Measurements from ENCODE around the gene CD300C.
"Not testable (repeated sequence)": the region's sequence is repeated elsewhere in the genome, so short reads cannot be mapped to it uniquely, and the experiment has no call there.

CD300C gene

DNA sequence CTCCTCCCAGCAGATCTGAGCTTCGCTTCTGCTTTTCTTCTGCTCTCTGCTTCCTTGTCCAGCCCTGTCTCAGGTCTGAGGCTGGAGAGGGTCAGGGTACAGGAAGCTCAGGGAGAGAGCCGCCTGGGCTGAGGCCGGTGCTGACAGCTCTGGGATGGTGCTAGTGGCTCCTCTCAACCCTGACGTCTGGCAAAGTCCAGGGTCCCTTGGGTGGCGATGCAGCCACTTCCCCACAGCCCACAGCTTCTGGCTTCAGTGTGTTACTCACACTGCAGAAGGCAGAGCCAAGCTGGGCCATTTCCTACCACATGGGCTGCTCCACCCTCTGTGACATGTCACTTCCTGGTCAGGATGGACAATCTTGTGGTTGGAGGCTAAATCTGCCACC, at the start of gene CD300C:
CD300C (minus strand) TSS at position 273 of the 388 bp plus-strand sequence. CDS start 333 bp downstream, outside the sequence.
- DNase-seq, result no peak

DNA sequence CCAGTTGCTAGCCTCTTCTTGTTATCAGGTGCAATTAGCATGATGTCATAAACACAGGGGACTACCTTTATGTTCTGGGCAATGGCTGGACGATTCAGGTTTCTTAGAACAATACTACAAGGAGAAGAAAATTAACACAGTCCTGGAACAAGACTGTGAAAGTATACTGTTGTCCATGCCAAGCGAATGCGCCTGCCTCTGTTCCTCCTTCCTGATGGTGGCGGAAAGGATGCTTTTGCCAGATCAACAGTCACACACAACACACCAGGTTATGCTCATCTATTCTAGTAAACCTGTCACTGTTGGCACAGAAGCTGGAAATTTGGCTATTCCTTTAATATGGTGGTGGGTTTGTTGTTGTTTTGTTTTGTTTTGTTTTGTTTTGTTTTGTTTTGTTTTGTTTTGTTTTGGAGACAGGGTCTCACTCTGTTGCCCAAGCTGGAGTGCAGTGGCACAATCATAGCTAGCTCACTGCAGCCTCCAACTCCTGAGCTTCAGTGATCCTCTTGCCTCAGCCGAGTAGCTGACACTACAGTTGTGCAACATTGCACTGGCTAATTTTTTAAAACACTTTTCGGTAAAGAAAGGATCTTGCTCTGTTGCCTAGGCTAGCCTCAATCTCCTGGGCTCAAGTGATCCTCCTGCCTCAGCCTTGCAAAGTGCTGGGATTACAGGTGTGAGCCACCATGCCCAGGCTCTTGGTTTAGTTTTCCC, 49.3 kb upstream of the CD300C start:
- DNase-seq, result no peak

GRCh38 chr17:74592087-74592990, 46.4 kb upstream of the CD300C start, which contains the start of gene CD300LD:
CD300LD (minus strand) TSS chr17:74592283; CDS start chr17:74592202, 81 bp downstream.
- DNase-seq, result no peak

DNA sequence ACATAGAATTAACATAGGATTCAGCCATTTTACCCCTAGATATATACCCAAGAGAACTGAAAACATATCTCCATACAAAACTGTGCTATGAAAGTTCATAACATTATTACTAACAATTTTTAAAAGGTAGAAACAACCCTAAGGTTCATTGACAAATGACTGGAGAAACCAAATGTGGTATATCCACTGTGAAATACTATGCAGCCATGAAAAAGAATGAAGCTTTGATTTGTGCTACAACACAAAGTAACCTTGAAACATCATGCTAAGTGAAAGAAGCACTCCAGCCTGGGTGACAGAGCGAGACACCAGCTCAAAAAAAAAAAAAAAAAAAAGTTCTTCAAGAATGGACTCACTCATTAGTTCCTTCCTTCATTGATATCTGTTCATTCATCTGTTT, 45.6 kb upstream of the CD300C start:
- DNase-seq, result no peak

DNA sequence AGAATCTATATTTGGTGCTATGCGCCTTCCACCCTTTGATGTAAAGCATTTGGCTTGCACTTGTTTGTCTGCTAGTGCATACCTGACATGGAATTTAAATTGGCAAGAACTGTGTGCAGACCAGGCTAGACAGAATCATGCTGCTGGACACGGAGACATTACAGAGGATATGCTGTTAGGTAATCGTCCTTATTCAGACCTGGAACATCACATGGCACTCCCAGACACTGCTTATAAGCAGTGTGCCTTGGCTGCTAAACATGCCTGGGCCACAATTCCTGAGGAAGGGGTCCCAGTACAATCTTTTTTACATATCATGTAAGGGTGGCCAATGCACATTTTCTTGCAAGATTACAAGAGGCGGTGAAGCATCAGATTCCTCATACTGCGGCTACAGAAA, 39.8 kb upstream of the CD300C start:
- DNase-seq, result no peak

DNA sequence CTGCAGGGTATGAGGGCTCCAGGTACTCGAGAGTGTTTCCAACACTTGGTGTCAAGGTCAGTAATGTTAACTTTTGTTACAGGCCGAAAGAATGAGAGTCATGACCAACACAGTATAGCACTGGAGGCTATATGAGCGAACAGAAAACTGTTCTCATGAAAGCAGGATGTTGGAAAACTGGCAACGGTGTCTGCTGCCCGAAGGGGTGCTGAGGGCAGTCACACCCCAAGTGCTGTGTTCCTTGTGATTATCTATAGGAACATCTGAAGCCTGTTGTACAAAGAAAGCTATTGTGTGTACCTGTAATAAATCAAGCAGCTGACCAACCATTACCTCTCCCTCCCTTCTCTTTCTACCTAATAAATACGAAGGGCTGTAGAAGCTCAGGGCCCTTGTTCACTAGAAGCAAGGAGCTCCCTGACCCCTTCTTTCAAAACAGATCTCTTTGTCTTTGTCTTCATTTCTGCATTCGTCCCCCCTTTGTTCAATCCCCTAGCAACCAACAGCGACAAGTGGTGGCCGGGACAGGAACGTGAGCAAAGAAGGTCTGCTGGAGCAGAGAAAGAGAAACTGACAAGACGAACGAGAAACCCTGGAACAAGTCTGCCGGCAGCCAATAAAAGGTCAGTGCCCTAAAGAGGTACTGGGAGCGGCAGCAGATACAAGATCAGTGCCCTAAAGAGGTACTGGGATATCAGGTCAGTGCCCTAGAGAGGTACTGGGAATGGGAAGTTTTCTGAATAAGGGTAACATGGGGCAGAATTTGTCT, 38.6 kb upstream of the CD300C start:
- DNase-seq, result no peak

- DNase-seq, result no peak
These were observed 36.7 kb upstream of the CD300C start for GRCh38 chr17:74582633-74583032.

DNA sequence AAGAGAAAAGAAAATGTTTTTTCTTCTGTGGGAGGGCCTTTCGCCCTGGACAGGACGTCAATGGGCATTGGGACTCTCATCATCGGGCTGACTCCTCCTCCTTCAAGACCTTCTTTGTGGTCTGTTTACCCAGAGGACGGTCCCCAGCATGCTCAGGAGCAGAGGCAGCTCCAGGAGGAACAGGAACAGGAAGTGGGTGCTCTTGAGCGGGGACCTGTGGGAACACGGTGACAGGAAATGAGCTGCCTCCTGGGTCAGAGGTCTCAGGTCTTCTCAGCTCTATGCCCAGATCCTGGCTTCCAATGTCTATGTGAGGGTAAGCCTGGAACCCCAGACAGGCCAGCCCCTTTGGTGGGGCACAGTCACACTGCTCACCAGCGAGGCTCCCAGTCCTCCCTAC, 34.0 kb upstream of the CD300C start:
- no peak for DNase-seq

GRCh38 chr17:74578979-74579378, 33.1 kb upstream of the CD300C start:
- DNase-seq, result no peak

DNA sequence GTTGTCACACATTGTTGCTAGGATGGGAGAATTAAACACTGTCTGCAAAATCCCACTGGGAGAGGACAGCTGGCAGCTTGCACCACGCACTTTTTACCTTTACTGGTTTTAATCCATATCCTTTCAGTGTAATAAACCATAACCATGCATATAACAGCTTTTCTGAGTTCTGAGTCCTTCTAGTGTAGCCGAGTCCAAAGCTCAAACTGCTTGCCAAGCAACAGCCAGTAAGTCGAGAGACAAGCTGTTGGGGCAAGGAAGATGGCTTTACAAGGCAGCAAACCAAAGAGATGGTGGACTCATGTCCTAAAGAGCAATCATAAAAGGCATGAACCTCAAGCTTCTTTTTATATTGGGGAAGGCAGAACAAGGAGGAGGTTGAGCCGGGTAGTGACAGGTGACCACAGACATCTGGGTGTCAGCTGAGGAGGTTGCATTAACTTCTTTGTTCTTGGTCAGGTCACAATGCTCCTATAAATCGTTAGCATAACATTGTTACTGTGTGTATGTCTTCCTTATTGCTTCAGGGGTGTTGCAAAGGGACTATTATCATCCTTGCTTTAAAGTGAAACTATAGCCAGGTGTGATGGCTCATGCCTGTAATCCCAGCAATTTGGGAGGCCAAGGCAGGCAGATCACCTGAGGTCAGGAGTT, 28.7 kb upstream of the CD300C start:
- no peak for DNase-seq

GRCh38 chr17:74573635-74574034, 27.7 kb upstream of the CD300C start:
- DNase-seq, result not testable (repeated sequence)

DNA sequence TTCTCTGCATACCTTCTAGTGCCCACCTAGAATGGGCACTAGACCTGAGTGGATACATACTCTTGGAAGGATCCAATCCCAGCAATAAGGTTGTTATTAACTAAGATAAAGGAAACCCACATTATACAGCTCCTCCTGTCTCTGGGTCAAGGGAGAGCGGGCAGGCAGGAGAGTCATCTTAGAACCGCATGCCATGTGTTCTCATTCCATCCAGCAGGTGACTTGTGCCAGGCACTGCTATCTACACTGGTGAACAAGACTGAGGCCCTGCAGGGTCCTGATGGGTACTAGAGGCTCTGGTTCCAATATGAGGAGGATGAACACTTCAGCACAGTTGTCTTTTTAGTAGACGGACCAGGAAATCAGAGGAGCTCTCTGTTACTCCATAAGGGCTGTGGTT, 27.3 kb upstream of the CD300C start:
- no peak for DNase-seq

GRCh38 chr17:74571621-74572270, 25.8 kb upstream of the CD300C start:
- no peak for DNase-seq

GRCh38 chr17:74569020-74570003, 23.4 kb upstream of the CD300C start:
- DNase-seq, result peak; percentile 32

GRCh38 chr17:74568106-74568873, 22.4 kb upstream of the CD300C start:
- DNase-seq, result no peak

DNA sequence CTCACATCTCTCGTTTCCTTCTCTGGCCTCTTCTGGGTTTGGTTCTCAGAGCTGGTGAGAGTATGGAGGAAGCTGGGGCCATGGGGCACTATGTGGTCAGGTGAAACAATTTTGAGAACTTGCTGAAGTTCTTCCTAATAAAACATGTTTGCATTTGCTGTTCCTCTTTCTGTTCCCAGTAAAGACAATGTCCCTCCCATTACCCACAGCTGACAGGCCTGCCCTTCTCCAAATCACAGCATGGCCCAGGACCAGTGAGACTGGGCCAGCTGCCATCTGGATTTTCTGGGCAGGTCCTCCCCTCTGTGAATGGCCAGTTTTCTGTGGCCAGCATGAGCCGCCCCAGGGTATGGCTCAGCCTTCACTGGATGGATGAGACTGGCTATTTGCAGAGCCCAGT, 21.5 kb upstream of the CD300C start, which contains the start of gene CD300H:
CD300H (minus strand) TSS at position 113 of the 400 bp plus-strand sequence.
- DNase-seq, result no peak

DNA sequence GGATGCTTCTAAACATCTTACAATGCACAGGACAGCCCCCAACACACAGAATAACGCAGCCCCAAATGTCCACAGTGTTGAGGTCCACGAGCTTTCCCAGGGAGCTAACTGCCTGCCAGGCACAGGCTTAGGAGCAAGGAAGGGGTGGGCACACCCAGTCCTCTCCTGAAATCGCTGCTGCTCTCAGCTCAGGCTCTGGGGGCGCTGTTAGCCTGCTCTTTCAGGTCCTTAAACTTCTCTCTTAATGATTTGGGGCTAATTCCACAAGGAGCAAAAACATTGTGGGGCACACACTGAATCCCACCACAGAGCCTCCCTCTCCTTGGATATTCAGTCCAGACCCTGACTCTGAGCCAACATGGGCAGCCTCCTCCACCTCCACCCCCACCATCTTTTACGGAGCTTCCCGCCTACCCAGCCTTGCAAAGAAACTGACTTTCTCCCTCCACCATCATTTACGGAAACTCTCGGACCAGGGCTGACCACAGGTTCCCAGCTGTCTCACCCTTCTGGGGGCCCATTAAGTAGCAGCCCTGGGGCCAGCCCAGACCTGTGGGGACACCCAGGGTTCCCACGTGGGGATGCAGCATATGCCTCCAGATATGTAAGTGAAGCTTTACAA, 20.3 kb upstream of the CD300C start:
- DNase-seq, result peak; percentile 35

DNA sequence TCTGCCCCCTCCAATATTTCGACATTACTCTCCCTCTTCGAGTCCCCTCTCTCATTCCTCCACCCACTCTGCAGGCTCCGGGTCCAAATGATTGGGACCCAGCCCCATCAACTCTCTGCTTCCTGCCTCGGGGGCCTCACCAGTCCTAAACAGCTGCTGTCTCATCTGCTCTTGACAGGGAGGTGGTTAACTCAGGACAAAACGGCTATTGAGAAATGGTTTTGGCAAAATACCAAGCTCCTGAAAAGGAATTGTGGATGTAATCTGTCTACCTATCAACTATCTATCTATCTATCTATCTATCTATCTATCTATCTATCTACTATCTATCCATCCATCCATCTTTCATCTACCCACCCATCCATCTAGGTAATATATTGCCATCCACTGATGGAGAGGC, 19.2 kb upstream of the CD300C start:
- DNase-seq, result no peak

GRCh38 chr17:74563358-74563757, 17.4 kb upstream of the CD300C start:
- no peak for DNase-seq

All from activated CD4-positive, alpha-beta T cell treated with anti-CD3 and anti-CD28 coated beads, Interleukin-2, Interleukin-6, amounts not matched to agents 100 ng/mL and 50 ng/mL, durations not matched to agents 16 hours and 8 hours (primary cell).